ENCODE data around the gene DDHD1. TPM values are rescaled to one million over a fixed set of nuclear protein-coding genes. Genes with fewer than 3 reads are reported as not detected.
"Not testable (repeated sequence)": the region's sequence is repeated elsewhere in the genome, so short reads cannot be mapped to it uniquely, and the experiment has no call there.

DDHD1 gene
- total RNA-seq, 4 donors from 2014 or later = 17.1 to 26.7 (median 23.3) TPM

DNA sequence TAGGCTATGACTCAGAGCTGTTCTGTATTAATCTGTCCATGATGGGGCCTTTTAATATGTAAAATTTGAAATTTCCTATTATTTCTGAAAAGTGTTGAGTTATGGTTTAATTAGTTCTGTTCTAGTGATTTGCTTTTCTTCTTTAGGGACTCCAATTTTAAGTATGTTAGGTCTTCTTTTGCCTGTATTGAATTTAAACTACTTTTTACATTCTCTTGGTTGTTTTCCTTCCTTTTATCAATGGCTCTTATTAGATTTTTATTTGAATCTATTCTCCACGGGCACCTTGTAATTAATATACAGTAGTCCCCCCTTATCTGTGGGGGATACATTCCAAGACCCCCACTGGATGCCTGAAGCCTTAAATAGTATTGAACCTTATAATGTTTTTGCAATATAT lies 46.4 kb downstream of the DDHD1 start:
- TF ChIP-seq POLR2A (IDR thresholded peaks at IDR 0.05) (no peak), EP300 (IDR thresholded peaks at IDR 0.05) (no peak)
- TF ChIP-seq, protein P1, sequence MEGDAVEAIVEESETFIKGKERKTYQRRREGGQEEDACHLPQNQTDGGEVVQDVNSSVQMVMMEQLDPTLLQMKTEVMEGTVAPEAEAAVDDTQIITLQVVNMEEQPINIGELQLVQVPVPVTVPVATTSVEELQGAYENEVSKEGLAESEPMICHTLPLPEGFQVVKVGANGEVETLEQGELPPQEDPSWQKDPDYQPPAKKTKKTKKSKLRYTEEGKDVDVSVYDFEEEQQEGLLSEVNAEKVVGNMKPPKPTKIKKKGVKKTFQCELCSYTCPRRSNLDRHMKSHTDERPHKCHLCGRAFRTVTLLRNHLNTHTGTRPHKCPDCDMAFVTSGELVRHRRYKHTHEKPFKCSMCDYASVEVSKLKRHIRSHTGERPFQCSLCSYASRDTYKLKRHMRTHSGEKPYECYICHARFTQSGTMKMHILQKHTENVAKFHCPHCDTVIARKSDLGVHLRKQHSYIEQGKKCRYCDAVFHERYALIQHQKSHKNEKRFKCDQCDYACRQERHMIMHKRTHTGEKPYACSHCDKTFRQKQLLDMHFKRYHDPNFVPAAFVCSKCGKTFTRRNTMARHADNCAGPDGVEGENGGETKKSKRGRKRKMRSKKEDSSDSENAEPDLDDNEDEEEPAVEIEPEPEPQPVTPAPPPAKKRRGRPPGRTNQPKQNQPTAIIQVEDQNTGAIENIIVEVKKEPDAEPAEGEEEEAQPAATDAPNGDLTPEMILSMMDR (IDR thresholded peaks at IDR 0.05) = no peak
- Histone ChIP-seq H3K27me3 (no peaks in the 10 kb centered on the region), H3K4me3 (no peak overlapping the region), H3K9me3 (peaks cover 0 to 20% (median 4%) of the 10 kb centered on the region in 4 donors), H3K27ac (no peak overlapping the region), H3K4me1 (peaks cover 0 to 13% (median 0%) of the 10 kb centered on the region in 4 donors), H3K36me3 (no peaks in the 10 kb centered on the region)
- WGBS, 2 donors = 97 to 98% methylated on average over 1 of the region's 1 CpG
- no peak for DNase-seq (ENCODE audit: low spot score in 2 of 2)

DNA sequence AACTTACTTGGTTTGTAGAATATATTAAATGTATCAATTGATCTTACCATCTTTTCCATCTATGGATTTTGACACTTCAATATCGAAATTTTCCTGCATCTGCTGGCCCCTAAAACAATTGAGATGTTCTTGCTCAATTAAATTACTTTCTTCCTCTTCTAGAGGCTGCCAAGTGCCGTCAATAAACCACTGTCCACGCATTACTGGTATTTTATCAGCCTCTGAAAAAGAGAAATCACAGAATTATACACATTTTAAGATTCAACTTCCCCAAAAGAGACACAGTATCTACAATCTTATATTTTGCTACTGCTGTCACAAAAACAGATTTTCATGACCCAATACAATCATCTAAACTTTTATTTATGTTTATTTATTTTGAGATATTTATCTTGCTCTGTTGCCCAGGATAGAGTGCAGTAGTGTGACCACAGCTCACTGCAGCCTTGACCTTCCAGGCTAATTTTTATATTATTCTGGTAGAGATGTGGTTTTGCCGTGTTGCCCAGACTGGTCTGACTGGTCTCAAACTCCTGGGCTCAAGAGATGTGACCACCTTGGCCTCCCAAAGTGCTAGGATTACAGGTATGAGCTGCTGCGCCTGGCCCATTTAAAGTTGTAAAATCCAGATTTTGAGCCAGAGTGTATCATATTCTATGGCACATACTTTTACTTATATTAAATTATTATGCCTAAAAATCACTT lies 49.3 kb downstream of the DDHD1 start:
- Histone ChIP-seq H3K9me3 (peaks cover 0 to 20% (median 4%) of the 10 kb centered on the region in 4 donors), H3K4me3 (no peak overlapping the region), H3K4me1 (peaks cover 0 to 16% (median 0%) of the 10 kb centered on the region in 4 donors), H3K36me3 (no peaks in the 10 kb centered on the region), H3K27ac (no peak overlapping the region), H3K27me3 (no peaks in the 10 kb centered on the region)
- TF ChIP-seq, protein P1 (IDR thresholded peaks at IDR 0.05) = no peak
- TF ChIP-seq POLR2A (IDR thresholded peaks at IDR 0.05) (no peak), EP300 (IDR thresholded peaks at IDR 0.05) (no peak)
- 74 to 75% methylated on average over 5 of the region's 5 CpGs for WGBS, 2 donors
- DNase-seq (ENCODE audit: low spot score in 2 of 2) = no peak

- 95 to 96% methylated on average over 1 of the region's 1 CpG for WGBS, 2 donors
Observed at GRCh38 chr14:53093206-53093605, 59.9 kb downstream of the DDHD1 start.

GRCh38 chr14:53090853-53091252 lies 62.3 kb downstream of the DDHD1 start:
- TF ChIP-seq POLR2A (IDR thresholded peaks at IDR 0.05) (no peak), EP300 (IDR thresholded peaks at IDR 0.05) (no peak)
- TF ChIP-seq, protein P1 (IDR thresholded peaks at IDR 0.05) = no peak
- Histone ChIP-seq H3K36me3 (peaks cover 0 to 22% (median 0%) of the 10 kb centered on the region in 3 donors), H3K27me3 (no peaks in the 10 kb centered on the region), H3K4me3 (no peak overlapping the region), H3K9me3 (peaks cover 0 to 7% (median 3%) of the 10 kb centered on the region in 4 donors), H3K4me1 (no peaks in the 10 kb centered on the region), H3K27ac (no peak overlapping the region)
- WGBS, 2 donors = 83 to 85% methylated on average over 2 of the region's 2 CpGs
- no peak for DNase-seq (ENCODE audit: low spot score in 2 of 2)

More at GRCh38 chr14:53093206-53093605, 59.9 kb downstream of the DDHD1 start:
- Histone ChIP-seq H3K27ac (no peak overlapping the region), H3K4me3 (no peak overlapping the region), H3K4me1 (peaks cover 0 to 12% (median 0%) of the 10 kb centered on the region in 4 donors), H3K36me3 (peaks cover 0 to 22% (median 0%) of the 10 kb centered on the region in 3 donors), H3K27me3 (no peaks in the 10 kb centered on the region), H3K9me3 (peaks cover 0 to 7% (median 3%) of the 10 kb centered on the region in 4 donors)
- DNase-seq (ENCODE audit: low spot score in 2 of 2) = no peak
- TF ChIP-seq POLR2A (IDR thresholded peaks at IDR 0.05) (no peak), EP300 (IDR thresholded peaks at IDR 0.05) (no peak)
- TF ChIP-seq, protein P1 (IDR thresholded peaks at IDR 0.05) = no peak

- not testable (repeated sequence) for H3K4me1 ChIP-seq; H3K4me3 ChIP-seq; DNase-seq (ENCODE audit: low spot score in 2 of 2); H3K27me3 ChIP-seq; H3K9me3 ChIP-seq; H3K27ac ChIP-seq
- WGBS, 2 donors = 92 to 100% methylated on average over 6 to 7 of the region's 7 CpGs
- peaks cover 0 to 17% (median 0%) of the 10 kb centered on the region in 3 donors for H3K36me3 ChIP-seq
Observed at GRCh38 chr14:53084954-53085353, 68.2 kb downstream of the DDHD1 start.
